Lower leg skin (tissue), 4 donors: ENCODE data around the gene UNC45B. TPM values are rescaled to one million over a fixed set of nuclear protein-coding genes. Genes with fewer than 3 reads are reported as not detected.
"Not testable (repeated sequence)": the region's sequence is repeated elsewhere in the genome, so short reads cannot be mapped to it uniquely, and the experiment has no call there.

Experiments
- DNase-seq, 2 donors: peaks; one replicate each; pipeline ENCODE4 v3.0.0-alpha.2; 2019; ENCODE audit warnings: low spot score in 2 of 2
- H3K4me3 ChIP-seq: fragments of 200-600 bp; sonication (generic); 2 replicates; pipeline ENCODE4 v1.5.1; 2017; ENCODE audit warnings: mild to moderate bottlenecking, low read depth; ENCODE audit not compliant: poor library complexity, severe bottlenecking
- POLR2A ChIP-seq, 2 donors: fragments of 450-650 bp; IDR thresholded peaks; one replicate each; pipeline ENCODE4 v1.6.1; 2016 to 2017; ENCODE audit warnings: antibody characterized with exemption in 2 of 2, mild to moderate bottlenecking in 1 of 2, moderate library complexity in 1 of 2
- WGBS, 2 donors: methylation state at CpG; one replicate each; pipeline ENCODE4 v1.1.5; 2018; 5-methylcytosine and 5-hydroxymethylcytosine counted together
- intact Hi-C: fragments of 100-400 bp; cut with DNase I; formaldehyde crosslinking; loops from one replicate; pipeline ENCODE4 v1.15.0; 2023; ENCODE audit warnings: low total_unique reads
- total RNA-seq, 4 donors: library from RNA; depleted of rRNA; stranded (reverse); fragments of >200 nt; gene quantifications; one replicate each; pipeline ENCODE4 v1.1.0, GENCODE V29; 2016
- TF ChIP-seq, protein P1 (sequence below), 3 donors: fragments of 450-650 bp; IDR thresholded peaks; one replicate each; pipeline ENCODE4 v1.5.1; 2016; ENCODE audit warnings: antibody characterized with exemption in 3 of 3, mild to moderate bottlenecking in 3 of 3, moderate library complexity in 2 of 3

Gene UNC45B
- total RNA-seq, 4 donors from 2014 or later: 0.06 TPM; not detected in 3

DNA sequence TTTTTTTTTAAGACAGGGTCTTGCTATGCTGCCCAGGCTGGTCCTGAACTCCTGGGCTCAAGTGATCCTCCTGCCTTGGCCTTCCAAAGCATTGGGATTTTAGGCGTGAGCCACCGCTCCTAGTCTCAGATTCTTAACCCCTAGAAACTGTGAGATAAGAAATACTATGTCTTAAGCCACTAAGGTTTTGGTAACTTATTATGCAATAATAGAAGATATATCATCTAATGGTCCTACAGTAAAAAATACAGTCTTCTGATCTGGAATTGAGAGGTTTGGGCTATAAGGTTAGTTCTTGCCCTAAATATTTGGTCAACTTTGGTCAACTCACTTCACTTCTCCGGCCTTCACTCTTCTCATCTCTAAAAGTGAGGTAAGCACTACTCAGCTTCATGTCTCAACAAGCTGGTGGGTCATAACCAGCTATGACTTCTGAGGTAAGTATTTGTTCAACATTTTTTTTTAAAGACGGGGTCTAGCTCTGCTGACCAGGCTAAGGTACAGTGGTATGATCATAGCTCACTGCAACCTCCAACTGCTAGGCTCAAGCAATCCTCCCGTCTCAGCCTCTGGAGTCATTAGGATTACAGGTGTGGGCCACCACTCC, 42.7 kb upstream of the UNC45B start:
- TF ChIP-seq, protein P1, sequence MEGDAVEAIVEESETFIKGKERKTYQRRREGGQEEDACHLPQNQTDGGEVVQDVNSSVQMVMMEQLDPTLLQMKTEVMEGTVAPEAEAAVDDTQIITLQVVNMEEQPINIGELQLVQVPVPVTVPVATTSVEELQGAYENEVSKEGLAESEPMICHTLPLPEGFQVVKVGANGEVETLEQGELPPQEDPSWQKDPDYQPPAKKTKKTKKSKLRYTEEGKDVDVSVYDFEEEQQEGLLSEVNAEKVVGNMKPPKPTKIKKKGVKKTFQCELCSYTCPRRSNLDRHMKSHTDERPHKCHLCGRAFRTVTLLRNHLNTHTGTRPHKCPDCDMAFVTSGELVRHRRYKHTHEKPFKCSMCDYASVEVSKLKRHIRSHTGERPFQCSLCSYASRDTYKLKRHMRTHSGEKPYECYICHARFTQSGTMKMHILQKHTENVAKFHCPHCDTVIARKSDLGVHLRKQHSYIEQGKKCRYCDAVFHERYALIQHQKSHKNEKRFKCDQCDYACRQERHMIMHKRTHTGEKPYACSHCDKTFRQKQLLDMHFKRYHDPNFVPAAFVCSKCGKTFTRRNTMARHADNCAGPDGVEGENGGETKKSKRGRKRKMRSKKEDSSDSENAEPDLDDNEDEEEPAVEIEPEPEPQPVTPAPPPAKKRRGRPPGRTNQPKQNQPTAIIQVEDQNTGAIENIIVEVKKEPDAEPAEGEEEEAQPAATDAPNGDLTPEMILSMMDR (IDR thresholded peaks at IDR 0.05): no peak
- TF ChIP-seq POLR2A (IDR thresholded peaks at IDR 0.05): no peak
- H3K4me3 ChIP-seq: no peak overlapping the region
- 98% methylated on average over 5 of the region's 5 CpGs for WGBS, 2 donors
- DNase-seq: no peak
- intact Hi-C loops: no loop called here

DNA sequence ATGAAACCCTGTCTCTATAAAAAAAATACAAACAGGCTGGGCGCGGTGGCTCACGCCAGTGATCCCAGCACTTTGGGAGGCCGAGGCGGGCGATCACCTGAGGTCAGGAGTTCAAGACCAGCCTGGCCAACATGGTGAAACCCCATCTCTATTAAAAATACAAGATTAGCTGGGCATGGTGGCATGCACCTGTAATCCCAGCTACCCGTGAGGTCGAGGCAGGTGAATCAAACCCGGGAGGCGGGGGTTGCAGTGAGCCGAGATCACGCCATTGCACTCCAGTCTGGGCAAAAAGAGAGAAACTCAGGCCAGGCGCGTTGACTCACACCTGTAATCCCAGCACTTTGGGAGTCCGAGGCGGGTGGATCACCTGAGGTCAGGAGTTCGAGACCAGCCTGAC, 36.8 kb upstream of the UNC45B start:
- WGBS, 2 donors: 97 to 98% methylated on average over 17 of the region's 17 CpGs
- H3K4me3 ChIP-seq, DNase-seq, intact Hi-C loops: not testable (repeated sequence)

DNA sequence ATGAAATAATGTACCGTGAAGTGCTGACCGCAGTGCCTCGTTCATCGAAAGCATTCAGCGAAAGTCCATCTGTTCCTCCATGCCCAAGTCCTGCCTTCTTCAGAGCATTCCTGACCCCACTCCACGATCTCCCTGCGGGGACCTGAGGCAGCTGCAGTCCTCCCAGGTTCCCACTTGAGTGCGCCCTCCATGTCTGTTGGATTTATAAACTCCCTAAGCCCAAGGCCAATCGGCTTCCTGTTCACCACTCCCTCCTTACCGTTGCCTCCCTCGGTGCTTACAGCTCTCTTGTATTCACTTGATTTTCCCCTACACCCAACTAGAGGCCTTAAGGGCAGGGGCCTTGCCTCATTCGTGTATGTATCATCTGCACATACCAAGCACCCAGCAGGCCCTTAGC, 30.8 kb upstream of the UNC45B start:
- DNase-seq: no peak
- intact Hi-C loops: no loop called here
- TF ChIP-seq, protein P1 (IDR thresholded peaks at IDR 0.05): no peak
- no peak for TF ChIP-seq POLR2A (IDR thresholded peaks at IDR 0.05)
- H3K4me3 ChIP-seq: no peak overlapping the region
- WGBS, 2 donors: 86 to 90% methylated on average over 12 of the region's 12 CpGs

DNA sequence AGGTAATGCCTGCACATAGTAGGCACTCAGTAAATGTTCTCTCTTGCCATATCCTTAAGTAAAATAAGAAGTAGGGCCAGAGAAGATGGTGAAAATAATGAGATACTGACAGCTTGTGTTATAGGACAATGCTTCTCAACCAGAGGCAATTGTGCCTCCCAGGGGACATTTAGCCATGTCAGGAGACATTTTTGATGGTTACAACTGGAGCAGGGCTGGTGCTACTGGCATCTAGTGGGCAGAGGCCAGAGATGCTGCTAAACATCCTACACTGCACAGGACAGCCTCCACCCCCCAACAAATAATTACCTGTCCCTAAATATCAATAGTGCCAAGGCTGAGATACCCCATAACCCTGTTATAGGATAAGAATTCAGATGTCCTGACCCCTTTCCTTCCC, 29.6 kb upstream of the UNC45B start:
- H3K4me3 ChIP-seq: no peak overlapping the region
- DNase-seq: no peak
- intact Hi-C loops: no loop called here
- TF ChIP-seq POLR2A (IDR thresholded peaks at IDR 0.05): no peak
- TF ChIP-seq, protein P1 (IDR thresholded peaks at IDR 0.05): no peak

DNA sequence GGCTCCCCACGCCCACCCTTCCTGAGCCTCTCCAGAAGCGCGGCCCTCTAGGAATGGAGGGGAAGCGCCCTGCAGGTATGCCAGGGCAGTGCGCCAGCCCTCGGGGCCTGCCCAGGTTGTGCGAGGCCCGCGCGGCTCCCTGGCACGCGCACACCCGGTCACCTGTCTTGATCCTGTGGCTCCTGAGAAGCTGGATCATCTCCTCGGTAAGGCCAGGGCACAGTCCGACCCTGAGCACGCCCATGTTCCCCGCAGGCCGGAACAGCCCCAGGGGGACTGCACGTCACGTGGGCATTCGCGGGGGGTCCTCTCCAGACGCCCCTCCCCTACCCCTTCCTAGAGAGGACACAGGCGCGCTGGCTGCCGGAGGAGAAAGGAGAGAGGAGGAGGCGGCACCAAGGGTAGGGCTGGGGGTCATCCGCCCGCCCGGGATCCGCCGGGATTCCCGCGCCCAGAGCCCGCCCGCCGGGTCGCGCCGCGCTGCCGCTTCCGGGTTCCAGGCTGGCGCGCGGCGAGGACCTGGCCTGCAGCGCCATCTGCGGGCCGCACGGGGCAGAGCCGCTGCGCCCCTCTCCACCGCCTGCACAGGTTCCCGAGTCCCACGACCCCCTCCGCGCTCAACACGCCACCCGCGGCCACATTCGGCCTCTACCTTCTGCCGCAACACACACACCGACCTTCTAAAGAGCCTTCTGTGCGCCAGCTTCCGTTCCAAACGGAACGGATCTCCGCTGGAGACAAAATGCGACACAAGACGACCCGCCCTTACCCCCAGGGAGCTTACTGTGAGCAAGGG, 28.0 kb upstream of the UNC45B start, which contains the start of gene RAD51D:
TSS of gene RAD51D (minus strand) at position 491 of the 796 bp plus-strand sequence. CDS start at position 244, 247 bp downstream.
- 0 to 1% methylated on average over 33 to 49 of the region's 72 CpGs for WGBS, 2 donors
- peak in 1 of 2 donors; percentile 95 for DNase-seq
- peak within 1 kb of the TSS; percentile 90 for H3K4me3 ChIP-seq
- intact Hi-C loops: loop anchor here (5.0 kb wide), 2 partner anchors 122 to 697 kb away; no protein-coding TSS in a partner anchor
- TF ChIP-seq, protein P1 (IDR thresholded peaks at IDR 0.05): peak in 1 of 3 donors; percentile 48
- TF ChIP-seq POLR2A (IDR thresholded peaks at IDR 0.05): no peak

DNA sequence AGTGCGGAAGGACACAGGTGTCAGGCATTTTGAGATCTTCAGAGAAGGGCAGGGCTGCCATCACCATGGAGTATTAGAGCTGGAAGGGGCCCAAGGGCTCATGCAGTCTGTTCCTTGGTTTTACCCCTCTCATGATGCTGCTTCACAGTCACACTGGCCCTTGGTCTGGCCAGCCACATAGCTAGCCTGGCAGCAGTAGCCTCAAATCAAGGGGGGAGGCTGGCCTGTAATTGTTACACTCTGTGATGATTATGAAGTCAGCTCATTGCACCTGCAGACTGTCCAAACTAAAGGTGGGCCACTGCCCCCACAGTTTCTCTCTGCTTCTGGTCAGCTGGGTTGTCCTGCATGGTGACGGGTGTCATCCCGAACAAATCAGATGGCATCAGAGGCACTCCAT, 26.3 kb upstream of the UNC45B start, which contains the start of gene FNDC8:
TSS of gene FNDC8 (plus strand) at position 301 of the 400 bp plus-strand sequence. CDS start at position 380, 79 bp downstream.
- TF ChIP-seq POLR2A (IDR thresholded peaks at IDR 0.05): no peak
- no peak for DNase-seq
- intact Hi-C loops: loop anchor here (5.0 kb wide), 2 partner anchors 124 to 699 kb away; no protein-coding TSS in a partner anchor
- 88 to 95% methylated on average over 3 of the region's 3 CpGs for WGBS, 2 donors
- no peak within 1 kb of the TSS for H3K4me3 ChIP-seq
